Measurements from ENCODE around the gene NOX5. TPM values are rescaled to one million over a fixed set of nuclear protein-coding genes. Genes with fewer than 3 reads are reported as not detected.
"Not testable (repeated sequence)": the region's sequence is repeated elsewhere in the genome, so short reads cannot be mapped to it uniquely, and the experiment has no call there.

The NOX5 gene
- total RNA-seq, 1 donor from 2014 or later: 0.74 TPM

GRCh38 chr15:68972201-68973065 lies 42.1 kb upstream of the NOX5 start:
- Histone ChIP-seq H3K4me3 (no peak overlapping the region), H3K27ac (no peak overlapping the region), H3K9me3 (no peaks in the 10 kb centered on the region), H3K36me3 (no peaks in the 10 kb centered on the region), H3K27me3 (no peaks in the 10 kb centered on the region), H3K4me1 (no peaks in the 10 kb centered on the region)
- TF ChIP-seq POLR2A (IDR thresholded peaks at IDR 0.05) (no peak), CTCF (IDR thresholded peaks at IDR 0.05) (no peak), POLR2AphosphoS5 (IDR thresholded peaks at IDR 0.05; ENCODE audit: insufficient read depth in 1 of 2, low read depth in 1 of 2) (no peak)
- no peak for DNase-seq (ENCODE audit: extremely low spot score in 2 of 2)
- intact Hi-C loops (cut with DNase I): no loop called here

- intact Hi-C loops (cut with DNase I); H3K36me3 ChIP-seq; H3K4me1 ChIP-seq; H3K27ac ChIP-seq; H3K9me3 ChIP-seq; H3K4me3 ChIP-seq; DNase-seq (ENCODE audit: extremely low spot score in 2 of 2); H3K27me3 ChIP-seq: not testable (repeated sequence)
Measured at GRCh38 chr15:68975651-68976160, 38.8 kb upstream of the NOX5 start.

- DNase-seq (ENCODE audit: extremely low spot score in 2 of 2); H3K27me3 ChIP-seq; H3K27ac ChIP-seq; intact Hi-C loops (cut with DNase I); H3K36me3 ChIP-seq; H3K9me3 ChIP-seq; H3K4me3 ChIP-seq; H3K4me1 ChIP-seq: not testable (repeated sequence)
Measured at GRCh38 chr15:68977426-68977825, 37.1 kb upstream of the NOX5 start.

- no peaks in the 10 kb centered on the region for H3K9me3 ChIP-seq
- intact Hi-C loops (cut with DNase I): no loop called here
- no peak for TF ChIP-seq POLR2A (IDR thresholded peaks at IDR 0.05)
- no peak for TF ChIP-seq CTCF (IDR thresholded peaks at IDR 0.05)
- TF ChIP-seq POLR2AphosphoS5 (IDR thresholded peaks at IDR 0.05; ENCODE audit: insufficient read depth in 1 of 2, low read depth in 1 of 2): no peak
- H3K36me3 ChIP-seq: no peaks in the 10 kb centered on the region
- H3K27ac ChIP-seq: no peak overlapping the region
- H3K4me1 ChIP-seq: no peaks in the 10 kb centered on the region
- no peak overlapping the region for H3K4me3 ChIP-seq
- DNase-seq (ENCODE audit: extremely low spot score in 2 of 2): no peak
- no peaks in the 10 kb centered on the region for H3K27me3 ChIP-seq
Measured at GRCh38 chr15:68979006-68979405, 35.5 kb upstream of the NOX5 start.

GRCh38 chr15:68979816-68980215 lies 34.7 kb upstream of the NOX5 start:
- H3K27ac ChIP-seq: no peak overlapping the region
- no peaks in the 10 kb centered on the region for H3K27me3 ChIP-seq
- no peak for DNase-seq (ENCODE audit: extremely low spot score in 2 of 2)
- no peaks in the 10 kb centered on the region for H3K9me3 ChIP-seq
- H3K36me3 ChIP-seq: no peaks in the 10 kb centered on the region
- intact Hi-C loops (cut with DNase I): no loop called here
- TF ChIP-seq CTCF (IDR thresholded peaks at IDR 0.05) (no peak), POLR2A (IDR thresholded peaks at IDR 0.05) (no peak), POLR2AphosphoS5 (IDR thresholded peaks at IDR 0.05; ENCODE audit: insufficient read depth in 1 of 2, low read depth in 1 of 2) (no peak)
- no peak overlapping the region for H3K4me3 ChIP-seq
- no peaks in the 10 kb centered on the region for H3K4me1 ChIP-seq

- intact Hi-C loops (cut with DNase I): no loop called here
- Histone ChIP-seq H3K36me3 (no peaks in the 10 kb centered on the region), H3K9me3 (no peaks in the 10 kb centered on the region), H3K27ac (no peak overlapping the region), H3K4me3 (no peak overlapping the region), H3K4me1 (no peaks in the 10 kb centered on the region), H3K27me3 (no peaks in the 10 kb centered on the region)
- DNase-seq (ENCODE audit: extremely low spot score in 2 of 2): no peak
- TF ChIP-seq CTCF (IDR thresholded peaks at IDR 0.05) (no peak), POLR2AphosphoS5 (IDR thresholded peaks at IDR 0.05; ENCODE audit: insufficient read depth in 1 of 2, low read depth in 1 of 2) (no peak), POLR2A (IDR thresholded peaks at IDR 0.05) (no peak)
Measured at GRCh38 chr15:68980786-68981185, 33.7 kb upstream of the NOX5 start.

Data from vagina (tissue), 2 donors.